NCI-H146 treated with DMSO at 0.1 percent for 48 hours (cell line): ENCODE measurements around the gene NKX1-2.

Experiments
- DNase-seq: peaks from one replicate; lab custom pipeline; 2025; ENCODE audit not compliant: unreplicated experiment; lab: John Stamatoyannopoulos, UW

The NKX1-2 gene

GRCh38 chr10:124450012-124450782 is at the start of gene NKX1-2:
Gene NKX1-2 (minus strand): TSS chr10:124450035. CDS start chr10:124449943, 92 bp downstream.
- DNase-seq, result peak; percentile 33

GRCh38 chr10:124498056-124498455 is 48.2 kb upstream of the NKX1-2 start:
- no peak for DNase-seq

- DNase-seq, result no peak
Measured at GRCh38 chr10:124497196-124497881, 47.5 kb upstream of the NKX1-2 start.

GRCh38 chr10:124496620-124497019 is 46.8 kb upstream of the NKX1-2 start:
- no peak for DNase-seq

GRCh38 chr10:124496150-124496549 is 46.3 kb upstream of the NKX1-2 start:
- no peak for DNase-seq

- no peak for DNase-seq
Measured at GRCh38 chr10:124495725-124496124, 45.9 kb upstream of the NKX1-2 start.

- DNase-seq, result no peak
Measured at GRCh38 chr10:124495162-124495561, 45.3 kb upstream of the NKX1-2 start.

GRCh38 chr10:124494046-124494807 is 44.4 kb upstream of the NKX1-2 start:
- no peak for DNase-seq

GRCh38 chr10:124493214-124493882 is 43.5 kb upstream of the NKX1-2 start:
- DNase-seq, result no peak

- DNase-seq, result no peak
Measured at GRCh38 chr10:124492266-124492665, 42.4 kb upstream of the NKX1-2 start.

GRCh38 chr10:124491105-124491504 is 41.3 kb upstream of the NKX1-2 start:
- no peak for DNase-seq

GRCh38 chr10:124486635-124487034 is 36.8 kb upstream of the NKX1-2 start:
- DNase-seq, result no peak

- no peak for DNase-seq
Measured at GRCh38 chr10:124484661-124485060, 34.8 kb upstream of the NKX1-2 start.

- no peak for DNase-seq
Measured at GRCh38 chr10:124484031-124484430, 34.2 kb upstream of the NKX1-2 start.

- no peak for DNase-seq
Measured at GRCh38 chr10:124482876-124483275, 33.0 kb upstream of the NKX1-2 start.

- DNase-seq, result no peak
Measured at GRCh38 chr10:124482236-124482800, 32.5 kb upstream of the NKX1-2 start.

- DNase-seq, result no peak
Measured at GRCh38 chr10:124481717-124482116, 31.9 kb upstream of the NKX1-2 start.

- DNase-seq, result no peak
Measured at GRCh38 chr10:124480860-124481259, 31.0 kb upstream of the NKX1-2 start.

- DNase-seq, result peak; percentile 61
Measured at GRCh38 chr10:124478515-124478914, 28.7 kb upstream of the NKX1-2 start.

GRCh38 chr10:124477614-124478363 is 28.0 kb upstream of the NKX1-2 start:
- DNase-seq, result no peak
